SK-N-SH treated with all-trans-retinoic acid at 6 μM for 48 hours (cell line): ENCODE results near the gene PTPRT.

Experiments used
- ATAC-seq: fragments of 200-7000 bp; cut with Tn5 transposase; 3 replicates; pipeline ENCODE4 v1.9.1; 2020; ENCODE audit warnings: mild to moderate bottlenecking, moderate library complexity
- ARNTL ChIP-seq: fragments of 450-650 bp; formaldehyde crosslinking; IDR thresholded peaks from 2 replicates; pipeline ENCODE4 v1.5.0; 2020; ENCODE audit warnings: low read depth, mild to moderate bottlenecking, moderate library complexity, borderline replicate concordance
- BACH2 ChIP-seq: fragments of 250-450 bp; sonication (Bioruptor Pico); IDR thresholded peaks from 2 replicates; pipeline ENCODE4 v1.9.0; 2021; ENCODE audit warnings: mild to moderate bottlenecking, borderline replicate concordance
- CSDC2 ChIP-seq: fragments of 250-450 bp; sonication (Bioruptor Pico); IDR thresholded peaks from 2 replicates; pipeline ENCODE4 v1.5.0; 2020; ENCODE audit warnings: mild to moderate bottlenecking, moderate library complexity
- ESRRG ChIP-seq: fragments of 250-450 bp; sonication (Bioruptor Pico); IDR thresholded peaks from 2 replicates; pipeline ENCODE4 v1.6.1; 2021; ENCODE audit warnings: mild to moderate bottlenecking
- GLIS3 ChIP-seq: fragments of 250-450 bp; sonication (Bioruptor Pico); IDR thresholded peaks from 2 replicates; pipeline ENCODE4 v1.5.0; 2020; ENCODE audit warnings: mild to moderate bottlenecking, moderate library complexity
- OSR1 ChIP-seq: fragments of 250-450 bp; sonication (Bioruptor Pico); IDR thresholded peaks from 2 replicates; pipeline ENCODE4 v1.8.0; 2022; ENCODE audit warnings: moderate library complexity, mild to moderate bottlenecking, inconsistent platforms
- PPARA ChIP-seq: fragments of 250-450 bp; sonication (Bioruptor Pico); IDR thresholded peaks from 2 replicates; pipeline ENCODE4 v1.5.0; 2020; ENCODE audit warnings: mild to moderate bottlenecking, borderline replicate concordance
- RARB ChIP-seq: fragments of 250-450 bp; sonication (Bioruptor Pico); IDR thresholded peaks from 2 replicates; pipeline ENCODE4 v1.8.0; 2021; ENCODE audit warnings: mild to moderate bottlenecking, moderate library complexity
- SNAI2 ChIP-seq: fragments of 250-450 bp; sonication (Bioruptor Pico); IDR thresholded peaks from 2 replicates; pipeline ENCODE4 v1.5.0; 2020; ENCODE audit warnings: mild to moderate bottlenecking, moderate library complexity
- TCF4 ChIP-seq: fragments of 250-450 bp; sonication (Bioruptor Pico); IDR thresholded peaks from 2 replicates; pipeline ENCODE4 v1.8.0; 2021; ENCODE audit warnings: mild to moderate bottlenecking, moderate library complexity, borderline replicate concordance
- TOX ChIP-seq: fragments of 250-450 bp; sonication (Bioruptor Pico); IDR thresholded peaks from 2 replicates; pipeline ENCODE4 v1.8.0; 2021; ENCODE audit warnings: mild to moderate bottlenecking, moderate library complexity, borderline replicate concordance
- ZC3H10 ChIP-seq: fragments of 250-450 bp; sonication (Bioruptor Pico); IDR thresholded peaks from 2 replicates; pipeline ENCODE4 v1.5.1; 2021; ENCODE audit warnings: mild to moderate bottlenecking, moderate library complexity
- ZFP30 ChIP-seq: fragments of 450-650 bp; formaldehyde crosslinking; IDR thresholded peaks from 2 replicates; pipeline ENCODE4 v1.5.0; 2022; ENCODE audit warnings: mild to moderate bottlenecking, moderate library complexity
- ZNF565 ChIP-seq: fragments of 450-650 bp; formaldehyde crosslinking; conservative IDR thresholded peaks from 2 replicates; pipeline ENCODE4 v1.5.0; 2020; ENCODE audit warnings: low read depth, mild to moderate bottlenecking, moderate library complexity
- ZNF70 ChIP-seq: fragments of 450-650 bp; formaldehyde crosslinking; IDR thresholded peaks from 2 replicates; pipeline ENCODE4 v1.5.0; 2020; ENCODE audit warnings: mild to moderate bottlenecking, moderate library complexity
- ZNF8 ChIP-seq: fragments of 450-650 bp; formaldehyde crosslinking; IDR thresholded peaks from 2 replicates; pipeline ENCODE4 v1.5.0; 2020; ENCODE audit warnings: mild to moderate bottlenecking, moderate library complexity
- TF ChIP-seq, protein P1 (sequence below): fragments of 250-450 bp; sonication (Bioruptor Pico); IDR thresholded peaks from 2 replicates; pipeline ENCODE4 v1.5.1; 2021; ENCODE audit warnings: mild to moderate bottlenecking, moderate library complexity
- TF ChIP-seq, protein P2 (sequence below): fragments of 250-450 bp; sonication (Bioruptor Pico); IDR thresholded peaks from 2 replicates; pipeline ENCODE4 v1.8.0; 2020; ENCODE audit warnings: mild to moderate bottlenecking, moderate library complexity, borderline replicate concordance
- TF ChIP-seq, protein P3 (sequence below): fragments of 250-450 bp; sonication (Bioruptor Pico); IDR thresholded peaks from 2 replicates; pipeline ENCODE4 v1.5.0; 2020; ENCODE audit warnings: mild to moderate bottlenecking, moderate library complexity
- TF ChIP-seq, protein P4 (sequence below): fragments of 250-450 bp; sonication (Bioruptor Pico); IDR thresholded peaks from 2 replicates; pipeline ENCODE4 v1.8.0; 2021; ENCODE audit warnings: low read depth, mild to moderate bottlenecking, moderate library complexity, borderline replicate concordance

Gene PTPRT

DNA sequence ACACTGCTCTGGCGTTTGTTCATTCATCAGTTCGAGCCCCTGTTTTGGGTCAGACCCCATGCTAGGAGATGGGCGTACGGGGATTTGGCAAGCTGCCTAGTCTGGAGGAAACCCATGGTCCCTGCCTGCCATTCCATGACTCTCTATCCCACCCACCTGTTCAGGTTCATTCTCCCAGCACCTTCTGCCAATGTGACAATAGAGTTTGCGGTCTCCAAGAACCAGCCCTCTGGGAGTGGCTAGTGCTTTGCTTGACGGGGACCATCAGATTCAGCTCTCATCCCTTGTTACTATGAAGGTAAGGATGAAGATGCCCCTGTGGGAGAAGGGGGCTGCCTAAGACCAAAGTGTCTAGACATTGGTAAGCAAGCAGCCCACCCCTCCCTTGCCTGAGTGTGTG lies 345.0 kb downstream of the PTPRT start:
- no peak for ATAC-seq
- TF ChIP-seq ZFP30 (no peak), SNAI2 (CRISPR knock-in tag) (no peak), BACH2 (CRISPR knock-in tag) (no peak), ESRRG (no peak), PPARA (CRISPR knock-in tag) (no peak), ZC3H10 (CRISPR knock-in tag) (no peak), OSR1 (no peak), ZNF8 (CRISPR knock-in tag) (no peak), TCF4 (CRISPR knock-in tag) (no peak)
- TF ChIP-seq, protein P1, sequence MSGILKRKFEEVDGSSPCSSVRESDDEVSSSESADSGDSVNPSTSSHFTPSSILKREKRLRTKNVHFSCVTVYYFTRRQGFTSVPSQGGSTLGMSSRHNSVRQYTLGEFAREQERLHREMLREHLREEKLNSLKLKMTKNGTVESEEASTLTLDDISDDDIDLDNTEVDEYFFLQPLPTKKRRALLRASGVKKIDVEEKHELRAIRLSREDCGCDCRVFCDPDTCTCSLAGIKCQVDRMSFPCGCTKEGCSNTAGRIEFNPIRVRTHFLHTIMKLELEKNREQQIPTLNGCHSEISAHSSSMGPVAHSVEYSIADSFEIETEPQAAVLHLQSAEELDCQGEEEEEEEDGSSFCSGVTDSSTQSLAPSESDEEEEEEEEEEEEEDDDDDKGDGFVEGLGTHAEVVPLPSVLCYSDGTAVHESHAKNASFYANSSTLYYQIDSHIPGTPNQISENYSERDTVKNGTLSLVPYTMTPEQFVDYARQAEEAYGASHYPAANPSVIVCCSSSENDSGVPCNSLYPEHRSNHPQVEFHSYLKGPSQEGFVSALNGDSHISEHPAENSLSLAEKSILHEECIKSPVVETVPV (CRISPR knock-in tag), result no peak
- TF ChIP-seq, protein P2, sequence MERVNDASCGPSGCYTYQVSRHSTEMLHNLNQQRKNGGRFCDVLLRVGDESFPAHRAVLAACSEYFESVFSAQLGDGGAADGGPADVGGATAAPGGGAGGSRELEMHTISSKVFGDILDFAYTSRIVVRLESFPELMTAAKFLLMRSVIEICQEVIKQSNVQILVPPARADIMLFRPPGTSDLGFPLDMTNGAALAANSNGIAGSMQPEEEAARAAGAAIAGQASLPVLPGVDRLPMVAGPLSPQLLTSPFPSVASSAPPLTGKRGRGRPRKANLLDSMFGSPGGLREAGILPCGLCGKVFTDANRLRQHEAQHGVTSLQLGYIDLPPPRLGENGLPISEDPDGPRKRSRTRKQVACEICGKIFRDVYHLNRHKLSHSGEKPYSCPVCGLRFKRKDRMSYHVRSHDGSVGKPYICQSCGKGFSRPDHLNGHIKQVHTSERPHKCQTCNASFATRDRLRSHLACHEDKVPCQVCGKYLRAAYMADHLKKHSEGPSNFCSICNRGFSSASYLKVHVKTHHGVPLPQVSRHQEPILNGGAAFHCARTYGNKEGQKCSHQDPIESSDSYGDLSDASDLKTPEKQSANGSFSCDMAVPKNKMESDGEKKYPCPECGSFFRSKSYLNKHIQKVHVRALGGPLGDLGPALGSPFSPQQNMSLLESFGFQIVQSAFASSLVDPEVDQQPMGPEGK (CRISPR knock-in tag), result no peak
- TF ChIP-seq, protein P3, sequence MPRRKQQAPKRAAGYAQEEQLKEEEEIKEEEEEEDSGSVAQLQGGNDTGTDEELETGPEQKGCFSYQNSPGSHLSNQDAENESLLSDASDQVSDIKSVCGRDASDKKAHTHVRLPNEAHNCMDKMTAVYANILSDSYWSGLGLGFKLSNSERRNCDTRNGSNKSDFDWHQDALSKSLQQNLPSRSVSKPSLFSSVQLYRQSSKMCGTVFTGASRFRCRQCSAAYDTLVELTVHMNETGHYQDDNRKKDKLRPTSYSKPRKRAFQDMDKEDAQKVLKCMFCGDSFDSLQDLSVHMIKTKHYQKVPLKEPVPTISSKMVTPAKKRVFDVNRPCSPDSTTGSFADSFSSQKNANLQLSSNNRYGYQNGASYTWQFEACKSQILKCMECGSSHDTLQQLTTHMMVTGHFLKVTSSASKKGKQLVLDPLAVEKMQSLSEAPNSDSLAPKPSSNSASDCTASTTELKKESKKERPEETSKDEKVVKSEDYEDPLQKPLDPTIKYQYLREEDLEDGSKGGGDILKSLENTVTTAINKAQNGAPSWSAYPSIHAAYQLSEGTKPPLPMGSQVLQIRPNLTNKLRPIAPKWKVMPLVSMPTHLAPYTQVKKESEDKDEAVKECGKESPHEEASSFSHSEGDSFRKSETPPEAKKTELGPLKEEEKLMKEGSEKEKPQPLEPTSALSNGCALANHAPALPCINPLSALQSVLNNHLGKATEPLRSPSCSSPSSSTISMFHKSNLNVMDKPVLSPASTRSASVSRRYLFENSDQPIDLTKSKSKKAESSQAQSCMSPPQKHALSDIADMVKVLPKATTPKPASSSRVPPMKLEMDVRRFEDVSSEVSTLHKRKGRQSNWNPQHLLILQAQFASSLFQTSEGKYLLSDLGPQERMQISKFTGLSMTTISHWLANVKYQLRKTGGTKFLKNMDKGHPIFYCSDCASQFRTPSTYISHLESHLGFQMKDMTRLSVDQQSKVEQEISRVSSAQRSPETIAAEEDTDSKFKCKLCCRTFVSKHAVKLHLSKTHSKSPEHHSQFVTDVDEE (CRISPR knock-in tag), result no peak
- TF ChIP-seq, all 23 proteins: peak for 0

DNA sequence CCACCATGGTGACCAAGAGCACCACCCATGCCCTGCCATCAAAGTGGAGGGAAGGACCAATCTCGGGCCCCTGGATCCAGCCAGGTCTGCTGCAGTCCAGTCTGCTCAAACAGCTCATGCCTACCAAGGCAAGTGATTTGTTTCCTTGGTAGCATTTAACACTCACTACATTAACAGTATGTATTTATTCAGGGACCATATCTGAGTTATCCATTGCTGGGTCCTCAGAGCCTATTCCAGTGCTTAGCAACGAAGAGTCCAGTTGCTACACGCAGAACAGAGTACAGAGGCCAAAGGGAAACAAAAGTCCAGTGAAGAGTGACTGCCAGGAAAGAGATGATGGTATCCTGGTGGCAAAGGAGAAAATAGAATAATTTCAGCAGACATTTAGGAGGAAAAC lies 352.2 kb downstream of the PTPRT start:
- TF ChIP-seq ZFP30 (no peak), ARNTL (CRISPR knock-in tag) (no peak), SNAI2 (CRISPR knock-in tag) (no peak), ESRRG (no peak), GLIS3 (CRISPR knock-in tag) (no peak), TOX (CRISPR knock-in tag) (no peak), CSDC2 (no peak), ZNF8 (CRISPR knock-in tag) (no peak), RARB (CRISPR knock-in tag) (no peak), ZC3H10 (CRISPR knock-in tag) (no peak), ZNF70 (CRISPR knock-in tag) (no peak), PPARA (CRISPR knock-in tag) (no peak), TCF4 (CRISPR knock-in tag) (no peak), ZNF565 (CRISPR knock-in tag) (no peak)
- TF ChIP-seq, protein P4, sequence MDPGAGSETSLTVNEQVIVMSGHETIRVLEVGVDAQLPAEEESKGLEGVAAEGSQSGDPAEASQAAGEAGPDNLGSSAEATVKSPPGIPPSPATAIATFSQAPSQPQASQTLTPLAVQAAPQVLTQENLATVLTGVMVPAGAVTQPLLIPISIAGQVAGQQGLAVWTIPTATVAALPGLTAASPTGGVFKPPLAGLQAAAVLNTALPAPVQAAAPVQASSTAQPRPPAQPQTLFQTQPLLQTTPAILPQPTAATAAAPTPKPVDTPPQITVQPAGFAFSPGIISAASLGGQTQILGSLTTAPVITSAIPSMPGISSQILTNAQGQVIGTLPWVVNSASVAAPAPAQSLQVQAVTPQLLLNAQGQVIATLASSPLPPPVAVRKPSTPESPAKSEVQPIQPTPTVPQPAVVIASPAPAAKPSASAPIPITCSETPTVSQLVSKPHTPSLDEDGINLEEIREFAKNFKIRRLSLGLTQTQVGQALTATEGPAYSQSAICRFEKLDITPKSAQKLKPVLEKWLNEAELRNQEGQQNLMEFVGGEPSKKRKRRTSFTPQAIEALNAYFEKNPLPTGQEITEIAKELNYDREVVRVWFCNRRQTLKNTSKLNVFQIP (CRISPR knock-in tag), result no peak
- TF ChIP-seq, protein P3 (CRISPR knock-in tag), result no peak
- TF ChIP-seq, protein P2 (CRISPR knock-in tag), result no peak
- no peak for ATAC-seq
